Uterus (tissue), 2 donors: ENCODE measurements around the gene PRKD1.

Source experiments
- POLR2A ChIP-seq, 2 donors: fragments of 450-650 bp; IDR thresholded peaks; one replicate each; pipeline ENCODE4 v1.6.1; 2016; ENCODE audit warnings: antibody characterized with exemption in 2 of 2, mild to moderate bottlenecking in 1 of 2, moderate library complexity in 1 of 2
- TF ChIP-seq, protein P1 (sequence below), 4 experiments: fragments of 200-600 bp in 2 of 4; fragments of 450-650 bp in 2 of 4; sonication (generic) in 2 of 4; IDR thresholded peaks; one replicate each; pipeline ENCODE4 v1.5.1; 2016 to 2019; ENCODE audit warnings: antibody characterized with exemption in 4 of 4, mild to moderate bottlenecking in 2 of 4, moderate library complexity in 1 of 4

DNA sequence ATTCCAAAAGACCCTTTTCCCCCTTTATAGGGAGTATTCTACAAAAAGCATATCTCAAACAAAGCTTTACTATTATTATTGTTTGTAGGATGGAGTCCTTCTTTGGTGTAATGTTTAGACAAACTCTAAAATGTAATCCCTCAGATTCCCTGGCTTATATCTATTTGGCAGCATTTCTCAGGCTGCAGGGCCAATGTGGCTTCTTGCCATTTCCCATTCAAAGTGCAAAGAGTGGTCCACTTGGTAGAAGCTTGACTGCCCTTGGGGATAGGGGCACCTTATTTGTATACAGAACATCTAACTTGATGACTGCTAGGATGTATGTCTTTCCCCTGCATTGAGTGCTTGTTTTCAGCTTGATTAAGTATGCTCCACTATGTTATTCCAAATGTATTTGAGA, 242.7 kb downstream of the PRKD1 start:
- TF ChIP-seq, protein P1, sequence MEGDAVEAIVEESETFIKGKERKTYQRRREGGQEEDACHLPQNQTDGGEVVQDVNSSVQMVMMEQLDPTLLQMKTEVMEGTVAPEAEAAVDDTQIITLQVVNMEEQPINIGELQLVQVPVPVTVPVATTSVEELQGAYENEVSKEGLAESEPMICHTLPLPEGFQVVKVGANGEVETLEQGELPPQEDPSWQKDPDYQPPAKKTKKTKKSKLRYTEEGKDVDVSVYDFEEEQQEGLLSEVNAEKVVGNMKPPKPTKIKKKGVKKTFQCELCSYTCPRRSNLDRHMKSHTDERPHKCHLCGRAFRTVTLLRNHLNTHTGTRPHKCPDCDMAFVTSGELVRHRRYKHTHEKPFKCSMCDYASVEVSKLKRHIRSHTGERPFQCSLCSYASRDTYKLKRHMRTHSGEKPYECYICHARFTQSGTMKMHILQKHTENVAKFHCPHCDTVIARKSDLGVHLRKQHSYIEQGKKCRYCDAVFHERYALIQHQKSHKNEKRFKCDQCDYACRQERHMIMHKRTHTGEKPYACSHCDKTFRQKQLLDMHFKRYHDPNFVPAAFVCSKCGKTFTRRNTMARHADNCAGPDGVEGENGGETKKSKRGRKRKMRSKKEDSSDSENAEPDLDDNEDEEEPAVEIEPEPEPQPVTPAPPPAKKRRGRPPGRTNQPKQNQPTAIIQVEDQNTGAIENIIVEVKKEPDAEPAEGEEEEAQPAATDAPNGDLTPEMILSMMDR (IDR thresholded peaks at IDR 0.05), result no peak
- no peak for TF ChIP-seq POLR2A (IDR thresholded peaks at IDR 0.05)
